ENCODE data around the gene SIGLEC9.

The SIGLEC9 gene

DNA sequence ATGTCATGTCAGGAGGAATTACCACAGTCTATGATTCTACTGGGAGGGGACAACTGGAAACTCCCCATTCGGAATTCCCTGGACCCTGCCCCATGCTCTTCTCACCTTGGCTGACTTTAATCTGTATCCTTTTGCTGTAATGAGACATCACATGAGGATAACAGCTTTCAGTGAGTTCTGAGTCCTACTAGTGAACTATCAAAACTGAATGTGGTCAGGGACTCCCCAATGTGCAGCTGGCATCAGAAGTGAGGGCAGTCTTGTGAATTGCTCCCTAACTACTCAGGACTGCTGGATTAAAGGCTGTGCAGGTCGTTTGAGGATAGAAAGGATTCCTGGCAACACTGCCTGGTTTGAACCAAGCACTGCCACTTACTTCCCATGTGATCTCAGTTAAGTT, 32.6 kb downstream of the SIGLEC9 start (continued):
- TF ChIP-seq ZFP3 (tag by site-specific recombination; IDR thresholded peaks at IDR 0.05; ENCODE audit: low read depth) (no peak), MYNN (tag by site-specific recombination; IDR thresholded peaks at IDR 0.05; ENCODE audit: borderline replicate concordance) (no peak), ZNF501 (tag by site-specific recombination; IDR thresholded peaks at IDR 0.05) (no peak), ZNF660 (tag by site-specific recombination; IDR thresholded peaks at IDR 0.05) (no peak), ZNF776 (tag by site-specific recombination; IDR thresholded peaks at IDR 0.05; ENCODE audit: borderline replicate concordance) (no peak)
- TF ChIP-seq, protein P1, sequence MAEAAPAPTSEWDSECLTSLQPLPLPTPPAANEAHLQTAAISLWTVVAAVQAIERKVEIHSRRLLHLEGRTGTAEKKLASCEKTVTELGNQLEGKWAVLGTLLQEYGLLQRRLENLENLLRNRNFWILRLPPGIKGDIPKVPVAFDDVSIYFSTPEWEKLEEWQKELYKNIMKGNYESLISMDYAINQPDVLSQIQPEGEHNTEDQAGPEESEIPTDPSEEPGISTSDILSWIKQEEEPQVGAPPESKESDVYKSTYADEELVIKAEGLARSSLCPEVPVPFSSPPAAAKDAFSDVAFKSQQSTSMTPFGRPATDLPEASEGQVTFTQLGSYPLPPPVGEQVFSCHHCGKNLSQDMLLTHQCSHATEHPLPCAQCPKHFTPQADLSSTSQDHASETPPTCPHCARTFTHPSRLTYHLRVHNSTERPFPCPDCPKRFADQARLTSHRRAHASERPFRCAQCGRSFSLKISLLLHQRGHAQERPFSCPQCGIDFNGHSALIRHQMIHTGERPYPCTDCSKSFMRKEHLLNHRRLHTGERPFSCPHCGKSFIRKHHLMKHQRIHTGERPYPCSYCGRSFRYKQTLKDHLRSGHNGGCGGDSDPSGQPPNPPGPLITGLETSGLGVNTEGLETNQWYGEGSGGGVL (tag by site-specific recombination; IDR thresholded peaks at IDR 0.05) = no peak

DNA sequence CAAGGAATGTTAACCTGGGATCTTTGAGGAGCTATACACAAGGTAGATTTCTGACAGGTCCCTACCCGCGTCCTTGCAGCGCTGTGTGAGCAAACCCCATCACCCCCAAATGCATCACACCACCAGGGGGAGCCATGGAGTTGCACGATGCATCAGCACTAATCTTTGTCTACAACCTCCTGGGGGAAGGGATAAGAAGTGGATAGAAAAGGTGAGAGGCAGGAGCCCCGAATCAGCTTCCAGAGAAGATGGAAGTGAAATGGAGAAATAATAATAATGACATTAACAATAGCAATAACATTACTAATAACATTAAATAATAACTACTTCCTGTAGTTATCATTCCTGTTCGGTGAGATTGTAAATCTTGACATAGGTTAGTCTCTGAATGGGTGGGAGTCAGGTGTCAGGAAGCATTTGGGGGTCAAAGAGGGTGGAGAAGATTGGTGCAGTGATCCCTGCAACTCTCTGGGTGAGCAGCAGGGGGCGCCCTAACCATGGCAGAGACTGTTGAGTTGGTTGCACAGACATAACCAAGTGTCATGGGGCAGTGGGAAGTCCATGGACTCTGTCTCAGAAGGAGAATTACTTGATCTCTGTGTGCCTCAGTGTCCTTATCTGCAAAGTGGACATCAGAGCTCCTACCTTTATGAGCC, 33.9 kb downstream of the SIGLEC9 start:
- ChIA-PET CTCF (interaction anchor here (0.6 to 5.6 kb wide), 46 partner anchors 11 to 923 kb away, joined by 3 to 57 read pairs (median 4); no protein-coding TSS in a partner anchor), POLR2A (no interaction called here)
- H3K36me3 ChIP-seq (ENCODE audit: control insufficient read depth in 2 of 2, insufficient read depth in 1 of 2, low read length in 2 of 2) = no peaks in the 10 kb centered on the region
- H3K4me1 ChIP-seq (ENCODE audit: control insufficient read depth, insufficient read depth, low read length) = no peaks in the 10 kb centered on the region
- no peak overlapping the region for H3K27ac ChIP-seq (ENCODE audit: extremely low read depth, low read depth, low read length)
- TF ChIP-seq ZNF19 (tag by site-specific recombination; IDR thresholded peaks at IDR 0.05; ENCODE audit: low read depth) (no peak), KLF10 (tag by site-specific recombination; IDR thresholded peaks at IDR 0.05) (no peak), TCF7L2 (IDR thresholded peaks at IDR 0.05; ENCODE audit: borderline replicate concordance, low read depth, low read length) (no peak), BCL6B (tag by site-specific recombination; IDR thresholded peaks at IDR 0.05) (no peak), CTCF (tag by site-specific recombination; IDR thresholded peaks at IDR 0.05) (peak; percentile 44), ZBTB49 (tag by site-specific recombination; IDR thresholded peaks at IDR 0.05; ENCODE audit: low read depth) (no peak), ZBTB17 (tag by site-specific recombination; IDR thresholded peaks at IDR 0.05) (peak; percentile 45; the same call in 1 of the 2 replicates), ZNF654 (tag by site-specific recombination; IDR thresholded peaks at IDR 0.05; ENCODE audit: low read depth) (peak; percentile 27), ZFP37 (tag by site-specific recombination; IDR thresholded peaks at IDR 0.05) (0 out of 2 replicates have a peak, but pooled peaks have one; percentile 22)
- H3K9me3 ChIP-seq (ENCODE audit: control insufficient read depth, insufficient read depth, low read depth, low read length) = no peaks in the 10 kb centered on the region
- H3K4me3 ChIP-seq (ENCODE audit: low read depth, low read length) = no peak overlapping the region

- ChIA-PET CTCF (interaction anchor here (0.7 to 5.6 kb wide), 8 partner anchors 10 to 241 kb away, joined by 3 to 57 read pairs (median 7); no protein-coding TSS in a partner anchor), POLR2A (no interaction called here)
- no peak overlapping the region for H3K4me3 ChIP-seq (ENCODE audit: low read depth, low read length)
- no peaks in the 10 kb centered on the region for H3K9me3 ChIP-seq (ENCODE audit: control insufficient read depth, insufficient read depth, low read depth, low read length)
- H3K4me1 ChIP-seq (ENCODE audit: control insufficient read depth, insufficient read depth, low read length) = no peaks in the 10 kb centered on the region
- TF ChIP-seq ZNF571 (tag by site-specific recombination; IDR thresholded peaks at IDR 0.05) (no peak), ZNF629 (tag by site-specific recombination; IDR thresholded peaks at IDR 0.05) (no peak), MEIS1 (CRISPR knock-in tag; IDR thresholded peaks at IDR 0.05; ENCODE audit: borderline replicate concordance) (no peak), ZNF394 (tag by site-specific recombination; IDR thresholded peaks at IDR 0.05; ENCODE audit: borderline replicate concordance) (no peak), ZNF324 (tag by site-specific recombination; IDR thresholded peaks at IDR 0.05) (no peak), ZNF26 (tag by site-specific recombination; IDR thresholded peaks at IDR 0.05) (no peak), ZBTB21 (tag by site-specific recombination; IDR thresholded peaks at IDR 0.05) (no peak), BCL11A (tag by site-specific recombination; IDR thresholded peaks at IDR 0.05; ENCODE audit: low read depth) (no peak), ZNF433 (tag by site-specific recombination; IDR thresholded peaks at IDR 0.05; ENCODE audit: low read depth) (no peak)
- H3K36me3 ChIP-seq (ENCODE audit: control insufficient read depth in 2 of 2, insufficient read depth in 1 of 2, low read length in 2 of 2) = no peaks in the 10 kb centered on the region
- H3K27ac ChIP-seq (ENCODE audit: extremely low read depth, low read depth, low read length) = no peak overlapping the region
Measured at GRCh38 chr19:51159656-51160055, 35.0 kb downstream of the SIGLEC9 start.

All from HEK293 (cell line).